HG03558 (cell line): Measurements from ENCODE around the gene DIP2B.
"Not testable (repeated sequence)": the region's sequence is repeated elsewhere in the genome, so short reads cannot be mapped to it uniquely, and the experiment has no call there.

ENCODE experiments used
- ATAC-seq: cut with Tn5 transposase; IDR thresholded peaks from one replicate; pipeline ENCODE4 v1.9.1; 2021; ENCODE audit warnings: moderate number of reproducible peaks; ENCODE audit not compliant: unreplicated experiment; ENCODE audit errors: extremely low read depth

The DIP2B gene

DNA sequence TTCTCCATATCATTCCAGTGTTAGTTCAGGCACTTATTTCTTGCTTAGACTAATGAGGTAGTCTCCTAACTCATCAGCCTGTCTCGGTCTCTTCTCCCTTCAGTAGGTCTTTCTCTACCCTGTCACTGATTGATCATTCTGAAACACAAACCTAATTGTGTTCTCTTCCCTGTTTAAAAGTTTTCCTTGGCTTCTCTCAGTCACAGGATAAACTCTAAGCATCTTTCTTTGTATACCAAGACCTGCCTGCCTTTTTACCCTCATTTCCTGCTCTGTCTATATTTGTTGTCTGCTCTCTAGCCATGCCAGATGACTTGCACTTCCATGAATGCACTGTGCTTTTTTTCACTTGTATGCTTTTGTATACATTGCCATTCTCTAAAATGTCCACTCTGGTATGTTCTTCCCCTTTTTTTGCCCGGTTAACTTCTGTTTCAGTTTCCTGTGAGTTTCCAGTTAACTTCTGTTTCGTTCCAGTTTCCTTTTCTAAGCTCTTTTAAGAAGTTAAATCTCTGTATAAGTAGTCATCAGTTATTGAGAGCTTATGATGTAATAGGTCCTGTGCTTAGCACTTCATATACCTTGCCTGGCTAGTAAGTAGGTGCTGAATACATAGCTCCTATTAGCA is 12.8 kb downstream of the DIP2B start:
- peak; percentile 48 for ATAC-seq

DNA sequence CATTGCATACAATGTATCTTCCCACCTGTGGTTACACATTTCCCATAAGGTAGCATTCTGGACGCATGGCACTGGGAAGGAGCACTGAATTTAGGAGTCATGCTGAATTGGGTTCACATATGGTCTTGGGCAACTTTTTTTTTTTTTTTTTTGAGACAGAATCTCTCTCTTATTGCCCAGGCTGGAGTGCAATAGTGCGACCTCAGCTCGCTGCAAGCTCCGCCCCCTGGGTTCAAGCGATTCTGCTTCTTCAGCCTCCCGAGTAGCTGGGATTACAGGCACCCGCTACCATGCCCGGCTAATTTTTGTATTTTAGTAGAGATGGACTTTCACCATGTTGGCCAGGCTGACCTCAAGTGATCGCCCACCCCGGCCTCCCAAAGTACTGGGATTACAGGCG is 13.3 kb downstream of the DIP2B start:
- no peak for ATAC-seq

DNA sequence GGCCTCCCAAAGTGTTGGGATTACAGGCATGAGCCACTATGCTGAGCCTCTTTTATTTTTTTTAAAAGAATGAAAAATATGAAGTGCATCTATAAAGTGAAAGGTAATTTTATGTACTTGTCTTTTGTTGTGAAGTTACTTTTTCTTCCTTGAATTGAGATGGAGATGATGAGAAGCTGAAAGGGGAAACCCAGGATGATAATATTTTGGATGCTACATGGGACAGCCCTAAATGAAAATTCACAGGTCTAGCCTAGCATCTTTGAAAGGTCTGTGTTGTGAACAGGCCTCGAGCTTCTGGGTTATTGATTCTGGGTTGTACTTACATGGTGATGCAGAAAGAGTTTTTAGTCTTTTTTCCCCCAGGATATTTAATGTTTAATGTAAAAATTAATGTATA is 14.6 kb downstream of the DIP2B start:
- ATAC-seq: no peak

DNA sequence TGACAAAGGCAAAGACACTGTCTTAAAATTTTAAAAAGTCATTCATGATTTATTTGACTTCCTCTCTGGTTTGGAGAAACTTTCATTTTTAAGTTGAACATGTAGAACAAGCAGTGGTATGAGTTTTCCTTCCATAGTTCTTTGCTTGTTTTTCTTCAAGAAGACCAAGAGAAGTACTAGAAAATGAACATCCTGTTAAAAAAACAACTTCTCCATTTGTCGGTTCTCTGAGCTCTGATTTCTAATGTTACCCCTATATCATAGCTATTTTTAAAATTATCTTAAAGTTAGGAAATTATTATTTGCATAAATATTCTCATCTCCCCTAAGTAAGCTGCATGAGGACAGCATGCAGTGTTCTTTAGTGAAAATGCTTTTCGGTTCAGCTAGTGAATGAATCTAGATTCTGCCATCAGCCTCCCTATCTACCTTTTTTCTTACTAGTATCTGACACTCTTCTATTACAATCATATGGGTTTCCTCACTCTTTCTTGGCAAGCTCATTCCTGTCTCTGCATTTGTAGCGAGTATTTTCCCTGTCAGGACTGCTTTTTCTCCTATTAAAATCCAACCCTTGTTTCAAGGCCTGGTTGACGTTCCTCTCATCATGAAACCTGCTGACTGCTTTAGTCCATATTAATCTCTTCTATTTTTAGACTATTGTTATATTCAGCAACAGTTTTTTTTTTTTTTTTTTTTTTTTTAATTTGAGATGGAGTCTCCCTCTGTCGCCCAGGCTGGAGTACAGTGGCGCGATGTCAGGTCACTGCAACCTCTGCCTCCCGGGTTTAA is 15.8 kb downstream of the DIP2B start:
- ATAC-seq: no peak

DNA sequence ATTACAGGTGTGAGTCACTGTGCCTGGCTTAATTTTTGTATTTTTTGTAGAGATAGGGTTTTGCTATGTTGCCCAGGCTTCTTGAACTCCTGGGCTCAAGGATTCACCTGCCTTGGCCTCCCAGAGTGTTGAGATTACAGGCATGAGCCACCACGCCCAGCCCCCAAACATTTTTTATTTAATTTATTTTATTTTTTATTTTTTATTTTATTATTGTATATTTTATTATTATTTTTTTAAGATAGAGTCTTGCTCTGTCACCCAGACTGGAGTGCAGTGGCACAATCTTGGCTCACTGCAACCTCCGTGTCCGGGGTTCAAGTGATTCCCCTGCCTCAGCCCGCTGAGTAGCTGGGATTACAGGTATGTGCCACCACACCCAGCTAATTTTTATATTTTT is 17.0 kb downstream of the DIP2B start:
- not testable (repeated sequence) for ATAC-seq

DNA sequence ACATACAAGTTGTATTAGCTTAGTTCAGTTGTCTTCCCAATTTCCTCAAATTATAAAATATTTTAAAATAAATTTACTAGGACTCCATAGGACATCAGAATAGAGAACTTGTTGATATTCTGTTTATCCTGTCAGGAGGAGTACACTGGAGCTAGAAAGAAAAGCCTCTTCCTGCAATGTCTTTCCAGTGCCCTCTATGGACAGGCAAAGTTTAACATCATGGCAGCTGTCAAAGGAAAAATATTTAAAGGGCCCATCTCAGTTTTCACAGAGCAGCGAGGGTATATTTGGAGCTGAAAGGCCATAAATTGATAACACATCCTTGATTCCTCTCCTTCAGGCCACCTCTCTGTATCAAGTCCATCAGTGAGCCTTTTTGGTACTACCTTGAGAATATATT is 19.0 kb downstream of the DIP2B start:
- ATAC-seq: no peak

DNA sequence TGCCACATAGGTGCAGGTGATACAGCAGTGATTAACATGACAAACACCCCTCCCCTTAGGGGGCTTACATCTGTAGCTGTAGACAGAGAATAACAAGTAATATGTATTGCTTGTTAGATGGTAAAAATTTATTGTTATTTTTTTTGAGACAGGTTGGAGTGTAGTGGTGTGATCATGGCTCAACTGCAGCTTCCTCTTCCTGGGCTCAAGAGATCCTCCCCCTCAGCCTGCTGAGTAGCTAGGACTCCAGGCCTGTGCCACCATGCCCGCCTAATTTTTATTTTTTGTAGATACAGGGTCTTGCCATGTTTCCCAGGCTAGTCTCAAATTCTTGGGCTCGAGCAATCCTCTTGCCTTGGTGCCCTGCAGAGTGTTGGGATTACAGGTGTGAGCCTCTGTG is 19.8 kb downstream of the DIP2B start:
- no peak for ATAC-seq

DNA sequence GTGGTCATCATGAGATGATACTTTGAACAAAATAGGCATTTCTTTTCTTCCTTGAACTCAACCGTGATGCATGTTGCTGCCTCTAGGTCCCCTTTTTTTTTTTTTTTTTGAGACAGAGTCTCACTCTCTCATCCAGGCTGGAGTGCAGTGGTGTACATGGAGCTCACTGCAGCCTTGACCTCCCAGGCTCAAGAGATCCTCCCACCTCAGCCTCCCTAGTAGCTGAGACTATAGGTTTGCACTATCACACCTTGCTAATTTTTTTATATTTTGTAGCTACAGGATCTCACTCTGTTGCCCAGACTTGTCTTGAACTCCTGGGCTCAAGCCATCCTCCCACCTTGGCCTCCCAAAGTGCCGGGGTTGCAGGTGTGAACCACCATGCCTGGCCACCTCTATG is 20.6 kb downstream of the DIP2B start:
- ATAC-seq: no peak

DNA sequence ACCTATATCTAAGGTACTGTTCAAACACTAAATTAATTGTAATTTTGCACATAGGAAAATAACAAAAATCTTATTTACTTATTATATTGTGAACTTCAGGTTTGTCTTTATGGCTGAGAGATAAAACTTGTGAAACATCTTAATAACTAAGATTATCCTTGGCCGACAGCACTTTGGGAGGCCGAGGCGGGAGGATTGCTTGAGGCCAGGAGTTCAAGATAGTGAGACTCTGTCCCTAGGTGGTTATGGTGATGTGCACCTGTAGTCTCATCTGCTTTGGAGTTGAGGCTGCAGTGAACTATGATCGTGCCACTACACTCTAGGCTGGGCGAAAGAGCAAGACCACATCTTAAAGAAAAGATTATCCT is 22.6 kb downstream of the DIP2B start:
- ATAC-seq: no peak

DNA sequence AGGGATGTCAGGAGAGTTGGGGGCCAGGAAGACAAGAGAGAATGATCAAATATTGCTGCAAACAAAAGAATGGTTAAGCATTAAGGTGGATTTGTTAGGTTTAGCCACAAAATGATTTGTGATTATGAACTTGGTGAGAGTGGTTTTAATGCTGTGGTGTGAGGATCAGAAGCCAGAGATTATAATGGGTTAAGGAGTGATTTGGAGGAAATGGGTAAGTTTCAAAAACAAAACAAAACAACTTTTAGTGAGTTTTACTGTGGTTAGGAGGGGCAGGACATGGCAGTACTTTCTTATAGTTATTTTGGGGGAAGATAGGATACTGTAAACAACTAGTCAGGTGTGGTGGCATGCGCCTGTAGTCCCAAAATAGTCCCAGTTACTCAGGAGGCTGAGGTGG is 24.0 kb downstream of the DIP2B start:
- ATAC-seq: no peak

DNA sequence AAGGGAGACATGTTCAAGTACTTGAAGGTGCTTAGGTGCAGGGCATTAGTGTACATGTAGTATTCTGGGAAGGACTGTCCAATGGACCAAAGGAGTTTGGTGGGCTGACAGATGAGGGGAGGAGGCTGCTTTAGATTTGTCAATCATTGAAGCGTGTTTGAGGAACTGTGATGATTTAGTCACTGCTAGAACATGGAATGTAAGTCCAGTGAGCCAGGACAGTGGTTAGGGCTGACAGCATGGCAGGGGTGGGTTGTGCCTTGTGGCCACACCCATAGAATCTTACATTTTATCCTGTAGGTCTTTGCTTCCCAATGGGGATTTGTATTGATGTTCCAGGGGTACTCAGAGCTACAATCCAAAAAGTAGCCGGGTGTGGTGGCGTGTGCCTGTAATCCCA is 24.6 kb downstream of the DIP2B start:
- no peak for ATAC-seq

DNA sequence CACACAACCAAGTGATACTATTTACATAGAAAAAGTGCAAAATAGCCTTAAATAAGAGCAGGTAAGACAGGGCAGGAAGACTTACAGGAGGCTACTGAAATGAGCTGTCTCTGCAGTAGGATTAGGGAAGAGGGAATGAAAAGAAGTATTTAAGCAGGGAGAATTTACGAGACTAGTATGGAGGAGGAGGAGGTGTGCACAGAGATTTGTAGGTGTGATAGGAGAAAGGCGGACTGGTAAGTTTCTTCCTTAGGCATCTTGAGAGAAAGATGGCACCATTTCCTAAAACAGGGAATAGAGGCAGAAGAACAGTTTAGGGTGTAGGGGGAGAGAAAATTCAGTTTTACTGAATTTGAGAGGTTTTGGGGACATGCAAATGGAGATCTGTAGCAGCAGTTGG is 25.7 kb downstream of the DIP2B start:
- ATAC-seq: no peak

DNA sequence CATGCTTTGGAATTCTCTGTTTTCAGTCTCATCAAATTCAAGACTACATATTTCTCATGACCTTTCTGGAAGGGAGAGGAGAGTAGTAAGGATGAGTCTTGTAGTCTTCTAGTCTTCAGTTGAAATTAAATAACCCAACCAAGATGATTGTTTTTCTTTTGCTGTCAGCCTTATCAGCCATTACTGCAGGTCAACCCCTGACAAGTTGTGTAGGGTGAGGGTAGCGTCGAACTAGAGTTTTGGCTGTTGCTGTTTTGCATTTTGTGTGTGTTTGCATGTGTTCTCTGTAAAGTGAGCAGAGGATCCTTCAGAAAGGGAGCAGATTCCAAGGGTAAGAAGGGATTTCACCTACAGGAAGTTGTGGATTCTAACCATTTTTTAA is 28.4 kb downstream of the DIP2B start:
- no peak for ATAC-seq

DNA sequence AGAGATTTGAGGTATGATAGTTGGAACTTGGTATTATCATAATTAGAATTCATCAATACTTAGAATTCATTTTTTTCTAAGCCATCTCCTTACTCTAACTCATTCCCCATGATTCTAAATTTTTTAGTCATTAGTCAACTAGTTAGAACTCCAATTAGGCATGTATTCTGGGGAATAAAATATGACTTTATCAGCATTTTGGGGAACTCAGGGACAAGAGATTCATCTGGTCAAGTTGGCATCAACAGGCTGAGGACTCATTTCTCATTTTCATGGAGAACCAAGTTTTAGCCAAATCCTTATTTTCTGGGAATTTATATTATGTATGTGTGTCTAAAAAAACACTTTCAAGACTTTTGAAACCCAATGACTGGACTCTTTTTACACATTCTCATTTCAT is 29.2 kb downstream of the DIP2B start:
- ATAC-seq: no peak

DNA sequence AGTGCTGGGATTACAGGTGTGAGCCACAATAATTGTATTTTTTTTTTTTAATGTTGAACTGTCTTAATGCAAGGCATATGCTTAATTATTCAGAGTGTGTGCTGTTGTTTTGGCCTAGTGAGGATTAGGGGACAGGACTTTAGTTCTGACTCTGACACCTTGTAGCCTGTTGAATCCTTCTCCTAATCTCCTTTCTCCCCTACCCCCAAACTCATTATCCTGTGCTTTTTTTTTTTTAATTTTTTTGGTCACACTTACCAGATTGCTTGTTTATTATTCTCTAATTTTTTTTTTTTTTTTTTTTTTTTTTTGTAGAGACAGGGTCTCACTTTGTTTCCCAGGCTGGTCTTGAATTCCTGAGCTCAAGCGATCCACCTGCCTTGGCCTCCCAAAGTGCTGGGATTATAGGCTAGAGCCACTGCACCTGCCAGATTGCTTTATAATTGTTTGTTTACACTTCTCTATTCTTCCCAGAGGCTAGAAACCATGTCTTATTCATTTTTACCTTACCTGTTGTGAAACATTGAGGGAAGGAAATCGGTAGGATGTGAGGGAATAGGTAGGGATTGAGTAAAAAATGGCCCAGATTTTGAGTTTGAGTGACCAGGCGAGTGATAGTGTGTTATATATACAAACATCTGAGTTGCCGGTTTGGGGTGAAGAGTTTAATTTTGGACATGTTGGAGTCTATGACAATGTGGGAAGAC is 32.2 kb downstream of the DIP2B start:
- no peak for ATAC-seq

DNA sequence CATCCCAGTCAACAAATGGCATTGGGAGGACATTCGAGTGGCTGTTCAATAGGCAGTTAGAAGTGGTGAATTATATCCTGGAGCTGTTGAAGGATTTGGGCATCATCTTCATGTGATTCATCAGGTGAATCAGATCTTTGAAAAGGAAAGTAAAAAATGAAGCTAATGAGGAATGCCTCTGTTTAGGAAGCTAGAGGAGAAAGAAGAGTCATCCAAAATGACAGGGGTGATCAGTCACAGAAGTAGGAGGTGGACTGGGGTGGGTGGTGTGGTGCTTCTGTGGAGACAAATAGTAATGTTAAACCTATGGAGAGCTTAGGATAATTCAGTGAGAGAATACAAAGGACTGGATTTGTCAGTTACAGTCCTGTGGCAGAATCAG is 32.7 kb downstream of the DIP2B start:
- no peak for ATAC-seq

DNA sequence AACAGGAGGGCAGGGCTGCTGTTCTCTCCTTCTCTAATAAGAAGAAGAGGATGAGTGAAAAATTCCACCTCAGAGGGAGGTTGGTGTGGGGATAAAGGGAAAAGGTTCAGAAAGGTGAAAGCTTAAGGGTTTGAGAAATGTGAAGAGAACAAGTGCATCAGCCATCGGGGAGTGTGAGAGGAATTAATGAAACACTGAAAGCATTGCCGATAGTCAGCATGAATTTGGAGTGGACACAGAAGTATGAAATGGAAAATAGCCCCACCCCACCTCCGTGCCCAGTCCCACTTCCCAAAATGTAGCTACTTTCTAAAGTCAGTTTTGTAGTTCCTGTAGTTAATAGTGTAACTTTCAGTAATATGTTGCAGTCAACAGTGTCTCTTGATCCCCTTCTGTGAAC is 33.4 kb downstream of the DIP2B start:
- no peak for ATAC-seq

DNA sequence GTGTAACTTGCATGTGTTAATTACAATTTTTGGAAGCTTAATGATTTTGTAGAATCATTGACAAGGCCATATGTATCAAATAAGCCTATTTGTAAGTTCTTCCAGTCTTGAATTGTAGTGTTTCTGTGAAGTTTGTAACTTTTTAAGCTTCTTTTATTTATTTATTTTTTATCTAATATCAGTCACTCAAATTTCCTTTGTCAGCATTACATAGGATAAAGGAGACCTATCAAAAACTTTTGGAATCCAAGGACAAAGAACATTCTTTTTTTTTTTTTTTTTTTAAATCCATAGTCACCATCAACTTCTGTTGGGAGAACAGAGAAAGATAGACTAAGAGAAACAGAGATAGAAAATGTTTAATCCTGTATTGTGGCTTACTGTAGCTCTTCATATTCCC is 36.4 kb downstream of the DIP2B start:
- no peak for ATAC-seq

DNA sequence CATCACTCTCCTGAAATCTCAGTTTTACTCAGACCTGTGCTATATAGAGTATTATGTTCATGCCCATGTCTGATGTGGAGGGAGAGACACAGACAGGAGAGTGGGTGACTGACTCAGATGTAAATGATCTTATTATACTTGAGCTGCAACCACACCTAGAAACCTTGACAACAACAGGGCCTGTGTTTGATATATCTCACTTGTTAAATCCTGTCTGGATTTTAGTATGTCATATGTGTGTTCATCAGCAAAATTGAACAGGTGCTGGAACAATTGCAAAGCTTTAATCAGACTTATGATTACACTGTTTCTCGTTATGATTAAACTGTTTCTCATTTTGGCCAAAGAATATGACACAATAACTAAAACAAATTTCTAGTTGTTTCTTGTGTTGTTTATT is 37.7 kb downstream of the DIP2B start:
- no peak for ATAC-seq

DNA sequence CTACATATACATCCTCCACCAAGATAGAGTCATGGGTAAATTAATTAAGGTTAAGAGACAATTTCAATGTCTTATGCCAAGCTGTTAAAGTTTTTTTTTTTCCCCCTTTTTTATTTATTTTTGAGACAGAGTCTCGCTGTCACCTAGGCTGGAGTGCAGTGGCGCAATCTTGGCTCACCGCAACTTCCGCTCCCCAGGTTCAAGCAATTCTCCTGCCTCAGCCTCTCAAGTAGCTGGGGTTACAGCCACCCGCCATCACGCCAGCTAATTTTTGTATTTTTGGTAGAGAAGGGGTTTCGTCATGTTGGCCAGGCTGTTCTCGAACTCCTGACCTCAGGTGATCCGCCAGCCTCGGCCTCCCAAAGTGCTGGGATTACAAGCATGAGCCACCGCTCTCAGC is 38.4 kb downstream of the DIP2B start:
- not testable (repeated sequence) for ATAC-seq

DNA sequence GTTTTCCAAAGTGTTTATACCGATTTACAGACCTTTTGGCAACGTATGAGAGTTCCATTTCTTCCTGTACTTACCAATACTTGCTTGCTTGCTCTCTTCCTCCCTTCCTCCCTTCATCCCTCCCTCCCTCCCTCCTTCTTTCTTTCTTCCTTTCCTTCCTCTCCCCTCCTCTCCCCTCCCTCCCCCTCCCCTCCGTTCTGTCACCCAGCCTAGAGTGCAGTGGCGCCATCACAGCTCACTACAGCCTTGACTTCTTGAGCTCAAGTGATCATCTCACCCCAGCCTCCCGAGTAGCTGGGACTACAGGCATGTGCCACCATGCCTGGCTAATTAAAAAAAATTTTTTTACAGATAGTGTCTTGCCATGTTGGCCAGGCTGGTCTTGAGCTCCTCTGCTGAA is 40.4 kb downstream of the DIP2B start:
- ATAC-seq: no peak

DNA sequence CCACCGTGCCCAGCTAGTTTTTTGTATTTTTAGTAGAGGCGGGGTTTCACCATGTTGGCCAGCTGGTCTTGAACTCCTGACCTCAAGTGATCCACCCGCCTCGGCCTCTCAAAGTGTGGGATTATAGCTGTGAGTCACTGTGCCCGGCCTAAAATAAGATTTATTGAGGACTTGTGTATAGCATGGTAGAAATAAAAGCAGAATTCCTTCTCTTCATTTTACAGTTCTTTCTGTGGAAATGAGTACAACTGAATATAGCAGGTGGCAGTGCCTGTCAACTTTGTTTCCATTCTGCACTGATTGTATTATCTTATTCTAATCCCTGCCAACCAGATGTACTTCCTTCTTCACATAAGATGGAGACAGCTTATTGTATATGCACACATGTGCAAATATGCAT is 41.0 kb downstream of the DIP2B start:
- ATAC-seq: no peak
